HUES64 (cell line): ENCODE measurements around the gene RPS15.

Experiments used
- H3K27ac ChIP-seq: 2 replicates; pipeline ENCODE4 v1.7.0; 2013; ENCODE audit warnings: low read depth, low read length, inconsistent platforms
- H3K27me3 ChIP-seq: 2 replicates; pipeline ENCODE4 v1.6.1; 2013; ENCODE audit warnings: mild to moderate bottlenecking, low read length; ENCODE audit not compliant: insufficient read depth
- H3K36me3 ChIP-seq: 2 replicates; pipeline ENCODE4 v1.6.1; 2013; ENCODE audit warnings: mild to moderate bottlenecking, low read length; ENCODE audit not compliant: insufficient read depth
- H3K4me1 ChIP-seq: 2 replicates; pipeline ENCODE4 v1.6.1; 2013; ENCODE audit warnings: mild to moderate bottlenecking, low read length, moderate library complexity; ENCODE audit not compliant: insufficient read depth
- H3K4me3 ChIP-seq: 2 replicates; pipeline ENCODE4 v1.5.1; 2013; ENCODE audit warnings: mild to moderate bottlenecking, low read length, moderate library complexity
- H3K9ac ChIP-seq: 2 replicates; pipeline ENCODE4 v1.6.1; 2013; ENCODE audit warnings: mild to moderate bottlenecking, low read depth, low read length
- H3K9me3 ChIP-seq: 2 replicates; pipeline ENCODE4 v1.6.1; 2013; ENCODE audit warnings: low read depth, low read length; ENCODE audit not compliant: insufficient read depth
- WGBS: fragments of 150-250, 120-280 bp; methylation state at CpG from one replicate; pipeline ENCODE4 v1.1.7; 2013; ENCODE audit warnings: missing lambda C conversion rate; 5-methylcytosine and 5-hydroxymethylcytosine counted together

The RPS15 gene

DNA sequence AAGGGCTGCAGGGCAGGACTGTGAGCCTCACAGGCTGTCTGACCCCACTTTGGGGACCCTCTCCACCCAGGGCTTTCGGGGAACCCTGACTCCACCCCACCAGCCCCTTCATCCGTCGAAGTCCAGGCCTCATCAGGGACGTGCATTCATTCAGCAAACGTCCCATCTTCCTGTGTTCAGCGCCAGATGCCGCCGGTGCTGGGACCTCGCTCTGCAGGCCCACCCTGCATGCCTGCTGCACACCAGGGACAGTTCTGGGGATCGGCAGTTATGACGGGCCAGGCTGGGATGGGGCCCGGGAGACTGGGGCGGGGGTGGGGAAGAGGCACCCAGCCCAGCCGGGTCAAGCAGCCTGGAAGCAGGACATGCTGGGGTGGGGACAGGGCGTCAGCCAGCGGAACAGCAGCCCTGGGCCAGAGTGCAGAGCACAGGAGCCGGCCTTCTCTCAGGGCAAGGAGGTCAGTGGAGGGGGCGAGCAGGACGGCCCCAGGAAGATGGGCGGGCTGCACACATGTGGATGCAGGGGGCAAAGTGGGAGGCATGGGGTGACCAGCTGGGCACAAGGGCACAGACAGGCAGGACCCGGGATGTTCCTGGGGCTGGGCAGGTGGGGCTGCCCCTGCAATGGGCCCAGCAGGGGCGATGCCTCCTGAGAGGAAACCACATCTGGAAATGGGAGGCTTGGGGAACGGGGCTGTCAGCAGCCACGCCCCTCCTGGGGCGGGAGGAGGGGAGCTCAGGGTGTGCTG is 42.0 kb upstream of the RPS15 start:
- no peak overlapping the region for H3K9ac ChIP-seq
- no peaks in the 10 kb centered on the region; the same call in 1 of the 2 replicates for H3K27me3 ChIP-seq
- no peaks in the 10 kb centered on the region for H3K9me3 ChIP-seq
- H3K36me3 ChIP-seq: peaks cover 16% of the 10 kb centered on the region
- no peak overlapping the region for H3K4me3 ChIP-seq
- H3K27ac ChIP-seq: no peak overlapping the region
- WGBS: 74% methylated on average over 25 of the region's 25 CpGs
- H3K4me1 ChIP-seq: no peaks in the 10 kb centered on the region

DNA sequence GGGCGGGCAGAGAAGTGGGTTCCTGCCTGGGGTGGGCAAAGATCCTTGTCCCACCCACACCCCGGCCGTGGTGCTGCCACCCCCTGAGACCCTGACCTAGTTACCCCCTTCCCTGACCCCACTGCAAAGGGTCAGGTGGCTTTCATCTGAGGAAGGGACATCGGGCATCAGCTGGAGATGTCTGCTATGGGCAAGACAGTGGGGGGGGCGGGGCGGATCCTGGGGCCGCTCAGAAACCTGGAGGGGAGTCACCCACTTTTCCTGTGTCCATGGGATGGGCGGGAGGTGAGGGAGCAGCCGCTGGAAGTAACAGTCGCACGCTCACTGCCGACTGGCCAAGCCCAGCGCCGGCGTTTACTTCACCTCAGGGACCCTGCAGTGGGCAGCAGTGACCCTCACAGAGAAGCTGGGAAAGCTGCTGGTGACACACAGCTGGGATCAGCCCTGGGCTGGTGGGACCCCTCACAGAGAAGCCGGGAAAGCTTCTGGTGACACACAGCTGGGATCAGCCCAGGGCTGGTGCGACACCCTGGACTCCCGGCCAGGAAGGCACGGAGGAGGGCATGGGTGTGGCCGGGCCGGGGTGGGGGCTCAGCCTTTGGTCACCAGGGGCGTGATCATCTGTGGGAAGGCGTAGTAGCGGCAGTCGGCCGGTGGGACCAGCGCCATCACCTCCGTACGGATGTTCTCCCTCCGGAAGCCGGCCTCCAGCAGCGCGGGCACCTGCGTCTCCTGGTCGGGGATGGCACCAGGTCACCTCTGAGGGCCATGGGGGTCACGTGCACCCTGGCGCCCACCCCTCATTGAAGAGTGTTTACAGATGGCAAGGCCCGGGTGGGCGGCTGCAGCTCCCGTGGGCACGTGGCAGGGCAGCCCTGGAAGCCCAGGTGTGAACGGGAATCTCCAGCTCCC is 41.2 kb upstream of the RPS15 start:
- no peak overlapping the region for H3K9ac ChIP-seq
- no peaks in the 10 kb centered on the region for H3K4me1 ChIP-seq
- WGBS: 80% methylated on average over 42 of the region's 42 CpGs
- no peak overlapping the region for H3K27ac ChIP-seq
- H3K36me3 ChIP-seq: peaks cover 13% of the 10 kb centered on the region
- no peaks in the 10 kb centered on the region for H3K9me3 ChIP-seq
- peaks cover 4% of the 10 kb centered on the region; the same call in 1 of the 2 replicates for H3K27me3 ChIP-seq
- H3K4me3 ChIP-seq: no peak overlapping the region

- no peaks in the 10 kb centered on the region for H3K4me1 ChIP-seq
- 96% methylated on average over 9 of the region's 9 CpGs for WGBS
- no peaks in the 10 kb centered on the region for H3K9me3 ChIP-seq
- no peak overlapping the region for H3K9ac ChIP-seq
- peaks cover 5% of the 10 kb centered on the region; the same call in 1 of the 2 replicates for H3K27me3 ChIP-seq
- H3K27ac ChIP-seq: no peak overlapping the region
- H3K4me3 ChIP-seq: no peak overlapping the region
- H3K36me3 ChIP-seq: peaks cover 5% of the 10 kb centered on the region
Observed at GRCh38 chr19:1397838-1398237, 40.4 kb upstream of the RPS15 start.

DNA sequence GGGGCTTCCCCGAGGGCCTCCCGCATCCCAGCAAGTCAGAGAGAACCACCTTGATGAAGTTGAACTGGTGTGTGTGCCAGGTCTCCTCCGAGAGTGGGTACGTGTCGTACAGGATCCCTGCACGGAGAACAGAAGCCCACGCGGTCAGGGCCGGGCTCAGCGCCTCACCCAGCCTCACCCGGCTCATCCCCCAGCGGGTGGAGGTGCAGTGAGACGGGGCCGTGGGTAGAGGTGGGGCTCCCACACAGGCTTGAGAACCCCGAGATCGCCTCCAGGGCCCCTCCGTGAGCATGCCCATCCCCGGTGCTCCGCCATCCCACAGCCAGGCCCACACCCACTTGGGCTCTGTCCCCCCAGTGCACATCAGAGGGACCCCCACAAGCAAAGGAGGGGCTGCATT is 39.1 kb upstream of the RPS15 start:
- Histone ChIP-seq H3K27me3 (peaks cover 5% of the 10 kb centered on the region; the same call in 1 of the 2 replicates), H3K36me3 (no peaks in the 10 kb centered on the region), H3K9me3 (no peaks in the 10 kb centered on the region), H3K4me1 (no peaks in the 10 kb centered on the region), H3K27ac (no peak overlapping the region), H3K9ac (no peak overlapping the region), H3K4me3 (no peak overlapping the region)
- 92% methylated on average over 19 of the region's 19 CpGs for WGBS

GRCh38 chr19:1399745-1400144 is 38.5 kb upstream of the RPS15 start:
- Histone ChIP-seq H3K9ac (no peak overlapping the region), H3K27ac (no peak overlapping the region), H3K4me1 (no peaks in the 10 kb centered on the region), H3K9me3 (no peaks in the 10 kb centered on the region), H3K4me3 (no peak overlapping the region), H3K27me3 (peaks cover 5% of the 10 kb centered on the region; the same call in 1 of the 2 replicates), H3K36me3 (no peaks in the 10 kb centered on the region)
- 94% methylated on average over 15 of the region's 15 CpGs for WGBS

DNA sequence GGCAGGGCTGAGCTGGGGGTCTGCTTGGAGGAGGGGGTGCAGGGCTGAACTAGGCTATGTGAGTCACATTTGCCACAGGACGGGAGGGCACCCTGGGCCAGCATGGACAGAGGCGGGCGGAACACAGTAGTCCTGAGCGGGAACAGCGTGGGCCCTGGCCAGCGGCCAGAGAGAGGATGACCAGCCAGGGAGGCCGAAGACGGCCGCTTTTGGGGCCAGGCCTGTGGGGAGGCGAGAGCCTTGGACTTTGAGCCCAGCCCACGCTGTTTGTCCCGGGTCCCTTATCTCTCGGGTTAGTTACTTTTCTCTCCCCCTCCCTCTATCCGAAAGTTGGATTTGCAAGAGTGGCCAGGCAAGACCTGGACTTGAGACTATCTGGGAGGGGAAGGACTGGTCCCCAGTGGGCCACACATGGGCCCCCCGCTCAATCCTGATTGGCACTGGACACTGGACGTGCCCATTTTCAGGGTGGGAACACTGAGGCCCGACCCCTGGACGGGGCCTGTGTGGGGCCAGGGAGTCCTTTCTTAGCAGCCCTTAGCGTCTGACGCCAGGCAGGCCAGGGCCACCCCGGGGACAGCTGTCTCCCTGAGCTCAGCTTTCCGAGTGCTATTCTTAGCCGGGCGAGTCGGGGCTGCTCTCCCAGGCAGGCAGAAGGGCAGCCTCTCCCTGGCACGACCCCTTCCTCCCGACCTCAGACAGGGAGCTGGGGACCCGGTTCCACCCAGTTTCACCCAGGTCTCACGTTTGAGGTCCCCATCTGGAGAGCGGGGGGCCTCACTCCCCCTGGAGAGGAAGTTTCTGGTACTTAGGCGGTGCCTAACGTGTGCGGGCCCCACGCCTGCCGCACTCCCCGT is 37.7 kb upstream of the RPS15 start:
- Histone ChIP-seq H3K36me3 (no peaks in the 10 kb centered on the region), H3K27ac (no peak overlapping the region), H3K4me1 (no peaks in the 10 kb centered on the region), H3K27me3 (peaks cover 5% of the 10 kb centered on the region; the same call in 1 of the 2 replicates), H3K9ac (peak overlapping the region; percentile 61; the same call in 1 of the 2 replicates), H3K4me3 (peak overlapping the region; percentile 70), H3K9me3 (no peaks in the 10 kb centered on the region)
- WGBS: 54% methylated on average over 36 of the region's 36 CpGs

DNA sequence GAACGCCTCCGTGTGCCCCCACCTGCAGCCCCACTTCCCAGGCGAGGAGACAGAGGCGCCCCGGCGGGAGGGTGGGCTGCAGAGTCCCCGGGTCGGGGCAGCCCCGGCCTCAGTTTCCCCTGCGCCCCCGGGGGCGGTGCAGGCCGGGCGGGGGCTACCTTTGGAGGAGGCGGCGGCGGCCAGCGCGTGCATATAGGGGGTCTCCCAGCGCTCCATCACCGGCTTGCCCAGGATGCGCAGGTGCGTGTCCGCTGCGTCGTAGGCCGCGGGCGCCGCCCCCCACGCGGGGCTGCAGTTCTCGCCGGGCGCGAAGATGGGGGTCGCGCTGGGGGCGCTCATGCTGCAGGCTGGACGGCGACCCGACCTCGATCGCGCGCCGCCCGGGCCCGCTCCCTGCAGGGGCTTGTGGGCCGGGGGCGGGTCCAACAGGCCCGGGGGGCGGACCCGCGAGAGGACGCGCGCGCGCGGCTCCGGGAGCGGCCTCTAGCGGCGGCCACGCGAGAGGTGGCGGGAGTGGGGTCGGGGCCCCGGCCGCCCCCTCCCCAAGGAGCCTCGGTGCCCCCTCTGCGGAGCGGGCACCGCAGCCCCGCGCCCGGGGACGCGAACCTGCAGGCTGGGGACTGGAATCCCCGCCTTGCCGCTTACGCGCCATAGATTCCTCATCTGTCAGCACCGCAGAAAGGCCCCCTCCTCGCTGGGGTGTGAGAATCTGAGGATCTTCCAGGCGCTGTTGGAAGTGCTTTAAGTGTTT is 36.9 kb upstream of the RPS15 start, which contains the start of gene GAMT:
Gene GAMT (minus strand): TSS at position 405 of the 751 bp plus-strand sequence. CDS start 66 bp downstream, at position 339.
- peak within 1 kb of the TSS; percentile 70 for H3K4me3 ChIP-seq
- peaks cover 5% of the 10 kb centered on the region; the same call in 1 of the 2 replicates for H3K27me3 ChIP-seq
- no peak within 1 kb of the TSS for H3K27ac ChIP-seq
- H3K9ac ChIP-seq: peak within 1 kb of the TSS; percentile 61; the same call in 1 of the 2 replicates
- no peaks in the 10 kb centered on the region for H3K36me3 ChIP-seq
- no peaks in the 10 kb centered on the region for H3K9me3 ChIP-seq
- H3K4me1 ChIP-seq: no peaks in the 10 kb centered on the region
- WGBS: 2% methylated on average over 87 of the region's 87 CpGs

DNA sequence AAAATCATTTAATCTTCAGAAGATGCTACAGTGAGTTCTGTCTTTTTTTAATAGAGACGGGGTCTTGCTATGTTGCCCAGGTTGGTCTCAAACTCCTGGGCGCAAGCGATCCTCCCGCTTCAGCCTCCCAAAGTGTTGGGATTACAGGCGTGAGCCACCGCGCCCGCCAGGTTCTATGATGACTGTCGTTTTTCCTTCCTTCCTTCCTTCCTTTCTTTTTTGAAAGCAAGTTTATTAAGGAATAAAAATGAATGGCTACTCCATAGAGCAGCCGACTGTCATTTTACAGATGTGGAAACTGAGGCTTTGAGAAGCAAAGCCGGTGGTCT is 36.3 kb upstream of the RPS15 start:
- Histone ChIP-seq H3K4me1 (no peaks in the 10 kb centered on the region), H3K4me3 (peak overlapping the region; percentile 70), H3K9ac (peak overlapping the region; percentile 61; the same call in 1 of the 2 replicates), H3K27me3 (peaks cover 5% of the 10 kb centered on the region; the same call in 1 of the 2 replicates), H3K27ac (no peak overlapping the region), H3K9me3 (no peaks in the 10 kb centered on the region), H3K36me3 (no peaks in the 10 kb centered on the region)
- WGBS: 85% methylated on average over 10 of the region's 11 CpGs

GRCh38 chr19:1402411-1403070 is 35.7 kb upstream of the RPS15 start:
- 87% methylated on average over 25 of the region's 25 CpGs for WGBS
- Histone ChIP-seq H3K27ac (no peak overlapping the region), H3K4me1 (no peaks in the 10 kb centered on the region)

More at GRCh38 chr19:1402411-1403070, 35.7 kb upstream of the RPS15 start:
- H3K36me3 ChIP-seq: no peaks in the 10 kb centered on the region
- no peak overlapping the region for H3K4me3 ChIP-seq
- H3K9me3 ChIP-seq: no peaks in the 10 kb centered on the region
- H3K9ac ChIP-seq: no peak overlapping the region
- H3K27me3 ChIP-seq: peaks cover 5% of the 10 kb centered on the region; the same call in 1 of the 2 replicates
